Caki2 (cell line): ENCODE data around the gene COX10. TPM values are rescaled to one million over a fixed set of nuclear protein-coding genes. Genes with fewer than 3 reads are reported as not detected.

Source experiments
- DNase-seq: peaks from one replicate; pipeline ENCODE4 v3.0.0-alpha.2; 2015; ENCODE audit warnings: low read depth
- in situ Hi-C: cut with HindIII; loops from 2 replicates; pipeline ENCODE4 v1.10.0; 2016; ENCODE audit warnings: low sequenced_read_pairs, low pct_unique_long_range_greater_than_20kb, mixed read lengths
- total RNA-seq: library from RNA; depleted of rRNA; stranded (reverse); fragments of >200 nt; shearing (Covaris generic); gene quantifications from 2 replicates; pipeline ENCODE4 v1.2.3, GENCODE V29; 2014; ENCODE audit warnings: low replicate concordance

COX10 gene
- total RNA-seq, 1 experiment from 2014 or later, result 11.8 TPM

DNA sequence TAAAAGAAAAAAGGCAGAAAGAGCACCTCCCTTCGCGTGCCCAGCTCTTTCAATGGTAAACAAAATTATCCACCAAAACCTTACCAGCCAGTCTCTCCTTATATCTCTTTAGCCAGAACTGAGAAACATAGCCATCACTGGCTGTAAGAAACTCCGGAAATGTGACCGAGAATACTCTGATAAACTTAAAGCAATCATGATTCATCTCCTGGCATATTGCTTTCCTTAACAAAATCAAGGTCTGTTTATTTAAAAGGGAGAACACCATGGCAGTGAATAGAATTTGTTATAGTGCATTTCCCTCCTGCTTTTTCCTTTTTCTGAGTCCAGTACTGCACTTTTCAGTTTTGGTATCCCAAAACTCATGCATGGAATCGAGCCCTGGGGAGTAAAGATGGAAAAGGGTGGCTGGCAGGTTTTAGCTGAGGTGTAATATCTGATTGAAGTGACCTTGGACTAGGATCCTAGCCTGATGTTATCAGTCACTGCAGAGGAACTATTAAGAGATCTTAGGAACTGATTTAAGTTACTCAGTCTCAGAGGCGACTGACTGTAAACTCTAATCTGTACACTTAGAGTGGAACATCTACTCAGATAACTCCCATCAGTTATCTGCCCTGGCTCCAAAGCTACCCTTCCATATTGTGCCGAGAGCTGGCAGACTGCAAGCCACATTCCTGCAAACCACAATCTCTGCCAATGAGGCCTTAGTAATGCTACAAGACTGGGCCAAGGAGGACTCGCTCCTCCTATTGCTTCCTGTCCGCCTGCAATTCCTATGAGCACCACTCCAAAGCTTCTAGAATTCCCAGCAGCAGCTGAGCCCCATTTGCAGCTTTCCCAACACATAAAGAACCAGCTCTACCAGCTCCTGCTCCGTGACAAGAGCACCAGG, 7.4 kb upstream of the COX10 start:
- in situ Hi-C loops, result no loop called here
- DNase-seq, result no peak

DNA sequence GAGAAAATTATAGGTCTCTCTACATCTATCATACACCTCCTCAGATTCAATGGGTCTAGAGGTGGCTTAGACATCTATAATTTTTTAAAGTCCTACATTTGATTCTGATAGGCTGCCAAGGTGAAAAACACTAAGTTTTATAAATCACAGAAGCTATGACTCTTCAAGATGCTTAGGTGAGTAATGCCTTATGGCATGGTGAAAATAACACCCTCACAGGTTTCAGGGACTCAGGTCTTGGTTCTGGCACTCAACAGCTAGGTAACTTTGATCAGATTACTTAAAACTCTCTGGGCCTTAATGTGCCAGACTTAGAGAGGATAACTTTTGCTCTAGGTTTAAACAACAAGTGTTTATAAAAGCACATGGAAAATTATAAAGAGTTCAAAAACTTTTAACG, 2.0 kb upstream of the COX10 start:
- in situ Hi-C loops, result no loop called here
- no peak for DNase-seq

DNA sequence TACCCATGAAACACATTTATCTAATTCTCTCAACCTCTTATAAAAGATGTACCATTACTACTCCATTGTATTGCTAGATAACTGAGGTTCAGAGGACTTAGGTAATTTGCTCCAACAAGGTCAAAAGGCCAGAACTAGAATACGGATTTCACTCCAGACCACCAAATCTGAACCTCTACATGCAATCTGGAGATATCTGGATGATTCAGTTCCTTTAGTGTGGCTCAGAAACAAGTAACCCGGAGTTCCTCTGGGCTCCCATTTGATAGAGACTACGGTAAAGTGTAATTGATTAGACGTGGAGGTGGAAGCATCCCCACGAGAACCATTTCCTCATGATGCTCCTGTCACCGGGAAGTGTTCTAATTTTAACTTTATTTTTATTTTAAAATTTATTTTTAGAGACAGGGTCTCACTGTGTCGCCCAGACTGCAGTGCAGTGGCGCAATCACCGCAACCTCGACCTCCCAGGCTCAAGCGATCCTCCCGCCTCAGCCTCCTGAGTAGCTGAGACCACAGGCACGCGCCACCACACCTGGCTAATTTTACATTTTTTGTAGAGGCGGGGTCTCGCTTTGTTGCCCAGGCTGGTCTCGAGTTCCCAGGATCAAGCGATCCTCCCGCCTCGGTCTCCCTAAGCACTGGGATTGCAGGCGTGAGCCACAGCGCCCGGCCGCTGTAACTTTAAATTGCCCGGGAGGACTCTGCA, 608 bp upstream of the COX10 start:
- DNase-seq, result no peak
- in situ Hi-C loops, result no loop called here

DNA sequence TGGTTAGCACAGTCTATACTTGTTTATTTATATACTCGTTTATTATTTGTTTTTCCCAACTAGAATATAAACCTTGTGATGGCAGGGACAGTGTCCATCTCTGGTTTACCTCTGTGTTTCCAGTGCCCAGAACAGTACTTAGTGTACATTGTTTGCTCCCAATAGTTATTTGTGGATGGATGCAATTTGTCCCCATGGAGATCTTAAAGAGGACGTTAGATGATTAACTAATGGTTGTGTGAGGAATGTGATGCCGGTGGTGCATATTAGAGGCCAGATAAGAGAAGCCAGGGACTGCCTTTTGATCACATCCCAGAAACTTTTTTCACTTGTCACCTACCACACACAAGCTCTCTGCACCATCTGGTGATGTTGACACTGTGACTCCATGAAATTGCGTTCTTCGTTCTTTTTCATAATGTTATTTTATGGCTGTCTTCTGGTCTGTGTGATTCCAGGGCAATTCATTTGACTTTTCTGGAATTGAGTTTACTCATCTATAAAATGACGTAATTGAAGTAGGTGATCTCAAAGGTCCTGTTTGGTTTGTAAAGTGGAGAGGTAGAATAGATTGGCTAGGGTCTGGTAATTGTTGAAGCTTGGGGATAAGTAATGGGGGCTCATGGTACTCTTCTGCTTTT, 1.2 kb downstream of the COX10 start:
- in situ Hi-C loops, result no loop called here
- peak; percentile 19 for DNase-seq

DNA sequence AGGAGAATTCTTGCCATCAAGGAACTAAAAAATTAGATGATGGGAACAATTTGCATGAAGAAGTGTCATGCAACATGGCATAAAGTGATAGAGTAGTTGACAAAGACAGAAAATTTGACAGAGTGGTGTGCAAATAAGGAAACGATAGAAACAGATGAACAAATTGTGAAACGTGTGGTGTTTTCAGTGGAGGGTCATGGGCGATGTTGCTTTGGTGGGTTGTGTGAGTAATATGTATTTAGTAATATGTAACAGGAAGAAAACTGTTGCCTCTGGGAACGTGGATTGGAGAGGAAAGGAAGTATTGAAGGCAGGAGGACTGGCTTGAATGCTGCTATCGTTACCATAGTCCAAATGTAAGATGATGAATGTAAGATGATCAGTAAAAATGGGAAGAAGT, 3.6 kb downstream of the COX10 start:
- in situ Hi-C loops, result no loop called here

DNA sequence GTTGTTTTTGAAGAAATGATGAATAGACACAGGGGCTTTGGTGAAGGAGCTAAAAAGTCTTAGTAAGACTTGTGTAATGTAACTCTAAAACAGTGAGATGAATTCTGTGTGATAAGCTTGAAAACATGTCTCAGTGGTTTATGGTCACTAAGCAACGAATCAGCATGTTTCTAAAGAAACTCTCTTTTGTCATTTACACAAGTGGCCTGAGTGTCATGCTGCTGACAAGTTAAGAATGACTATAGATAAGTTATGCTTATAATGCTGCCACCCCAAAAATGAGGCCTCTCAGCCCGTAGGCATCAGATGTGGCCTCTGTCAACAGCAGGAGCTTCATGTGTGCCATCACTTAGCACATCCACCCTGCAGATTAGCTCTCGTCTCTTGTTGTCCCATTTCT, 8.7 kb downstream of the COX10 start:
- DNase-seq, result no peak
- in situ Hi-C loops, result no loop called here

More for the DNA sequence above, 3.6 kb downstream of the COX10 start:
- no peak for DNase-seq

DNA sequence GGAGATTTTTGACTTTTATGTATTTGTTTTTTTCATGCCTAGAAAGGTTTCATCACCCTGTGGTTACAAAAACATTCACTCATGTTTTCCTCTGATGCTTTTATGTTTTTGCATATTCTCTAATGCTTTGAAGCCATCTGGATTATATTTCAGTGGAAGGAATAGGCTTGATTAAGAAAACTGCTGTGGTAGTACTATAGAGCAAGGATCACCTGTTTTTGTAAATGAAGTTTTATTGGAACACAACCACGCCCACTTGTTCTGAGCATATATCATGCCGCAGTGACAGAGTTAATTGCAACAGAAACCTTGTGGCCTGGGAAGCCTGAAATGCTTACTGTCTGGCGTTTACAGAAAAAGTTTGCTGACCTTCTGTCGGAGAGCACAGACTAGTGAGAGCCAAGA, 11.5 kb downstream of the COX10 start:
- in situ Hi-C loops, result no loop called here
- no peak for DNase-seq

DNA sequence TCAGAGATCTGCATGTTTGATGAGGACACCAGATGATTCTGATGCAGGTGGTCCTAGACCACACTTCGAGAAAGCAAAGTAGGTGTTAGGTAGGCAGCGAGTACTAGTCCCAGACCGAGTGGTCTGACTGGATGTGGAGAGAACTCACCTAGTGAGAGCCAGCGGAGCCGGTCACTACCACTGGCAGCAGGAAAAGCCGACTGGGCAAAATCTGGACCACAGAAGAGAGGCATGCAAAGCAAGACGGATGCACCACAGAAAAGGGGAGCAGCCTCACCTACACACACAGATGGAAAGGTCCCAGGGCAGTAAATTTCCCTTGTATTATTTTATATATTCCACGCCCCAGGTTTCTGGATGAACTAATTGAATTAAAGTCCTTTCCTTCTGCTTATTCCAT, 13.5 kb downstream of the COX10 start:
- in situ Hi-C loops, result no loop called here
- DNase-seq, result no peak

DNA sequence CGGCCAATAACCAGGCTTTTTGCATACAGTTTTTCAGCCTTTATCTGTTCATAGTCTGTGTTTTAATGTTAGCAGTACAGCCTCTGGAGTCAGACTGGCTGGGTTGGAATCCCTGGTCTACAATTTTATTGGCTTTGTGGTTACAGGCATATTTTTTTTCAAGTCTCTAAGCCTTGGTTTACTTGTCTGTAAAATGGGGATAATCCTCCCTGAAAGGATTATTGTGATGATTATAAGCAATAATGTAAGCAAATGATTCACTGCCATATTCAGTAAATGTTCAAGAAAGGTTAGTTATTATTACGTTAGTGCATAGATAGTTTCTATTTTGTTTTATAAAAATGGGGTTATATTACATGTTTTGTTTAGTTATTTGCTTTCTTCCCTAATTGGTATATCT, 15.7 kb downstream of the COX10 start:
- in situ Hi-C loops, result no loop called here

DNA sequence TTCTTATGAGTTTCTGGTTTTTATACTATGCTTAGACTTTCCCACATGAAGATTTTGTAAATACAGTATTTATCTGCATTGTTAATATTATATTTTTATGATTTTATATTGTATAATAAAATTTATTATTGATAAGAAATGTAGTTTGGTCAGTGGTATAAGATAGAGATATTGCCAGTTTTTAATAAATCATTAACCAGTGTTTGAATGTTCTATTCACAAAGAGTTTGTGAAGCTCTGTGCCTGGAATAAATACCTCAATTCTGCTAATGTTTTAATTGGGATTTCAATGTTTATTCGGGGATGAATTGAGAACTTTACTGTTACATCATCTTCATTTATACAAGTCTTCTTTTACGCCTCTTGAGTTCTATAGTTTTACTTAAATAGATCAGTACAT, 16.9 kb downstream of the COX10 start:
- in situ Hi-C loops, result no loop called here
- DNase-seq, result no peak

More for the DNA sequence above, 15.7 kb downstream of the COX10 start:
- no peak for DNase-seq

DNA sequence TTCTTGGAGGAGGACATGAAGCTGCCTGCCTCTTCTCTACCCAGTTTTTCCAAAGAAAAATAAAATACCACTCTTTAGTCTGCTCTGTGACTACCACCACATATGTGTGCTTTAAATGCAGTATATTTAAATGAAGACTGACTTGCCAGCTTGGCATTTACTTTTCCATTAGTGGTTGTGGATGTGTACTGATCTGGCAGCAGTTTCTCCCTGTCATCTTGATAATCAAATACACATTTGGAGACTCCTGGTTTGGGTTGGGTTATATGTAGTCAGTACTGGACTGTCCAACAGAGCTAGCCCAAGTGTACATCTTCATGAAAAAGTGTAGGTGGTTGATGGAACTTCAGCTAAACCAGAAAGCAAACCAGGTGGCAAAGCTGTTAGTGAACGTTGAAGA, 19.9 kb downstream of the COX10 start:
- no peak for DNase-seq
- in situ Hi-C loops, result no loop called here

DNA sequence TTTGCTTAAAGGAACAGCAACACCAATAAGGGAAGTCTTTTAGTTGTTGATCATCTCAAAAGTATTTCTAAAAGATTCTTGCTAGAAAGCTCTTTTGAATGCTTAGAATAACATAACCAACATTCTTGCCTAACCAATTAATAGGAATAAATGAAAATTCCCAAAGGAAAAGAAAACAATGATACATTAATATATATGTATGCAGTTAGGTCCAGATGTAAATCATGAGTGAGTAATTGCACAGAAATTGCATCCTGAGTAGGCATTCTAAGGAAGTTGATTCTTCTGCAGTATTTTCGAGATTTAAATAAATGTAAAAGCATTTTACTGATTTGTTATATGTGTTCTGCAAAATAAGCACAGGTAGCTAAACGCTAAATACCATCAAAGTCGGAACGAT, 22.1 kb downstream of the COX10 start:
- in situ Hi-C loops, result no loop called here
- DNase-seq, result no peak

DNA sequence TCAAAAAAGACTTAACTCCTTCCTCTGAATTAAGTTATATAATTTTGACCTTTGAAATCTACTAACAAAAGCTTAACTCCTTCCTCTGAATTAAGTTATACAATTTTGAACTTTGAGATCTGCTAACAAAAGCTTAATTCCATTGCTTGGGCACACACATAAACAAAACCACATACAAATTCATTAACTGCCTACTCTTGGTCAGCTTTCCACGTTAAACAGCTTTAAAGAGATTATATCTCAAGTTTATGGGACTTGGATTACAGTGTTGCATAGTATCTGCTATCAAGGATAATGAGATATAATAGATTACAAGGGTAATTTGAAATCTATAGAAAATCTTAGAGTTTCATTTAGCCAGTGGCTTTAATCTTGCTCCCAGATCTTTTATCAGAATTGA, 23.5 kb downstream of the COX10 start:
- in situ Hi-C loops, result no loop called here
- DNase-seq, result no peak

DNA sequence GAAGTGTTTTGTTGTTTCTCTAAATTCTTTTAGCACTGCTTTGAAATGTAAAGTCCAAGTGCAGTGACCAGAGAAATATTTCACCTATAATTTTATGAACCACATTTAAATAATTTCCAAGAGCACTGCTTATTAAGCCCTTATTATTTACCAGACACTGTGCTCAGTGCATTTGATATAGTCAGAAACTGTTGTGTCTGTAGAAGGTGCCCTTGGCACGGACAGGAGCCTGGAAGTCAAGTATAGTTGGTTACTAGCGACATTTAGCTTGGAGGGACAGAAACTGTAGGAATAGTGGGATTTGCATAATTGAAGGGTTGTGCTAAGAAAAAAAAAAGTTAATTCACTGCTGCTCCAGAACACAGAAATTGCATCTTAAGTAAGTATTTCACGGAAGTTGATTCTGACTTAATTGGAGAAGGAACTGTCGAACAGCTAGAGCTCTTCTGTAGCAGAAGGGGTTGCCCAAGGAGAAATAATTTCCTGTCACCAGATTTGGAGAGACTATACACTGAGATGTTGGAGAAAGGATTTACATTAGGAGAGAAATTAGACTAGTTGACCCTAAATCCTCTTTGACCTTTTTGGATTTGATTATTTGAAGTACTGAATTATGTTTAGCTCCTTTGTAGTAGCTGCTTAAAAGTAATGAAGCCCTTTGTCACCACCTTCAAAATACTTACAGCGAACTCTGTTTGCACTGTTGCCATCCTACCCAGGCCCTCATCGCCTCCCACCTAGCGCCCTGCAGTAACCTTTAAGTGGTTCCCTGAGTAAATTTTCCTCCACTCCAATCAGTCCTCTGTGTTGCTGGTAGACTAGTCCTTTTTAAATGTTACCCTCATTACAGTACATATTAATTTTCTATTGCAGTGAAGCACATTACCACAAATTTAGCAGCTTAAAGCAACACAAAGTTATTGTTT, 25.6 kb downstream of the COX10 start:
- in situ Hi-C loops, result no loop called here
- DNase-seq, result no peak

DNA sequence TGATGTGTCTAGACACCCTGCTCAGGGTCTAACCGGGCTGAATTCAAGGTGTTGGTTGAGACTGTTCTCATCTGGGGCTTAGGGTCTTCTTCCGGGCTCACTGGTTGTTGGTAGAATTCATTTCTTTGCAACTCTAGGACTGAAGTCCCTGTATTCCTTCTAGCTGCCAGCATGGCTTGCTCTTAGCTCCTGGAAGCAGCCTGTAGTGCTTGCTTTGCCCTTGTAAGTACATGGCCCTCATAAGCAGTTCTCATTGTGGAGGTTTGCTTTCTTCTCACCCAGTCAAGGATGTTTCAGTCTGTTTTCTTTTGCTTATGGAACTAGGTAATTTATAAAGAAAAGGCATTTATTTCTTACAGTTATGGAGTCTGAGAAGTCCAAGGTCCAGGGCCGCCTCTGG, 26.3 kb downstream of the COX10 start:
- DNase-seq, result no peak
- in situ Hi-C loops, result no loop called here

DNA sequence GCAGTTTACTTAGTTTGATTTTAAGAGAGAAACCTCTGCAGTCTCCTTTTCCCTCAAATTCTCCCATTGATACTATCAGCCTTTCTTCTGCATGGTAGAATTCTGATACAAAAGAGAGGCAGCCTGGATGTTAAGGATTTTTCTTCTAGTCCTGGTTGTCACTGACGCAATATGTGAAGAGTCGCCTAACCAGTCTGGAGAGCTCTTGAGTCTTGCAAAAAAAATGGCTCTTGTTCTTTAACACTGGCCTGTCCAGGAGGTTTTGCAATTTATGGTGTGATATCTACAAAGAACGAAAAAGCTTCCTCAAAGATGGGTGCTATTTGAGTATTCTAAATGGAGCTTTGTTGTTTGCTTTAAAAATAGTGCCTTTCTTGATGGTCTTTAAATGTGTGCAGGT, 28.9 kb downstream of the COX10 start:
- no peak for DNase-seq
- in situ Hi-C loops, result no loop called here

DNA sequence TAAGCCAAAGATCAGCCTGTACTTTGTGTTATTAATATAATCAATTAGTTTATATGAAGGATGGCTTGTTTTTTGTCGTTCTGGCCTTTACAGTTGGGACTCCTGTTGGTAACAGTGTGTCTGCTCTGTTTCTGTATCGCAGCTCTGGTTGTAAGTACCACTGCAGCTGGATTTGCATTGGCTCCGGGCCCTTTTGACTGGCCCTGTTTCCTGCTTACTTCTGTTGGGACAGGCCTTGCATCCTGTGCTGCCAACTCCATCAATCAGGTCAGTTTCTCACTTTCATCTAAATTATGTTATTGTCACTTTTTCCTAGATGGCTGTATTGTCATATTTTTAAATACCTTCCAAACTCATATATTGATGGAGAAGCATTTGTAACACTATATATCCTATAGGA, 32.7 kb downstream of the COX10 start:
- in situ Hi-C loops, result no loop called here
- DNase-seq, result no peak

DNA sequence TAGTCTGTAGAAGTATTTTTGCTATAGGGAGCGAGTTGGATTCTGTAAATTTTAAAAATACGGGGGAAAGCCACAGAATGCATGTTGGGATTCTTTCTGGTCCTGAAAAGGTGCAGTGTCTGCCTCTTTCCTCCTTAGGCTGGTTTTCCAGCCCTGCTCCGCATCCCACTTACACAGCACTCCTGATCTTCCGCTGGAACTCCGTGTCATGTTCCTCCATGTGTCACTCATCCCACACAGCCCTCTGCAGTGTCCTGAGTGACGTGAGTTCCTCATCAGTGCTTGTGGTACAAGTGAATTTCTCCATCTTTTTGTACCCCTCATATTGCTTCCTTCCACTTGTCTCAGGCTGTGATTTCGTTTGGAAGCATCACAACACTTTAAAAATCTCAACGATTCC, 34.5 kb downstream of the COX10 start:
- no peak for DNase-seq
- in situ Hi-C loops, result no loop called here
